ENCODE measurements around the gene ADGRV1.

- TF ChIP-seq CTCF (IDR thresholded peaks at IDR 0.05) (no peak), POLR2A (IDR thresholded peaks at IDR 0.05) (no peak)
Measured at GRCh38 chr5:91058575-91058974, 500.0 kb downstream of the ADGRV1 start.

Data from thyroid gland (tissue), 4 donors.